Keratinocyte (primary cell): Measurements from ENCODE around the gene C20orf204.

Experiments used
- EZH2 ChIP-seq: IDR thresholded peaks from one replicate; pipeline ENCODE4 v1.6.1; 2012; ENCODE audit warnings: inconsistent platforms, mild to moderate bottlenecking, low read length, moderate library complexity
- TF ChIP-seq, protein P1 (sequence below), 3 experiments: IDR thresholded peaks in 1 of 3; conservative IDR thresholded peaks in 1 of 3; optimal IDR thresholded peaks in 1 of 3; 2 replicates in 2 of 3; 3 replicates in 1 of 3; pipeline versions ENCODE3 to v1.5.1; 2011; ENCODE audit warnings: low read length in 3 of 3, mild to moderate bottlenecking in 3 of 3, moderate library complexity in 2 of 3, control low read depth in 1 of 3, inconsistent platforms in 1 of 3; ENCODE audit not compliant: insufficient read depth in 2 of 3; ENCODE audit errors: extremely low read depth in 1 of 3

DNA sequence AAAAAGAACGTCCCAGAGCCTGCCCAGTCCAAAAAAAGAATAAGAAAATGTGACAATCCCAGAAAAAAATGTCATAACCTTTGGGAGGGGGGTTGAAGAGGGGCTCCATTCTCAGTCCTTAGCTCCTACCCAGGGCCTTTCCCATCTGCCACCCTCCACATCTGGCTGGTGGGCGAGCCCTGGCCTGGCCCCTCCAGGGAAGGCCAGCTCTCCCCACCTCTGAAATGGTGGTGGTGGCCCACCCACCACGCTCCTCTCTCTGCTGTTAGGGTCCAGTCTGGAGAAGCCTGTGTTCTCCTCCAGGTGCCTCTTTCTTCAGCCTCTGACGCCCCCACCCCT, 42.9 kb downstream of the C20orf204 start:
- TF ChIP-seq, protein P1, sequence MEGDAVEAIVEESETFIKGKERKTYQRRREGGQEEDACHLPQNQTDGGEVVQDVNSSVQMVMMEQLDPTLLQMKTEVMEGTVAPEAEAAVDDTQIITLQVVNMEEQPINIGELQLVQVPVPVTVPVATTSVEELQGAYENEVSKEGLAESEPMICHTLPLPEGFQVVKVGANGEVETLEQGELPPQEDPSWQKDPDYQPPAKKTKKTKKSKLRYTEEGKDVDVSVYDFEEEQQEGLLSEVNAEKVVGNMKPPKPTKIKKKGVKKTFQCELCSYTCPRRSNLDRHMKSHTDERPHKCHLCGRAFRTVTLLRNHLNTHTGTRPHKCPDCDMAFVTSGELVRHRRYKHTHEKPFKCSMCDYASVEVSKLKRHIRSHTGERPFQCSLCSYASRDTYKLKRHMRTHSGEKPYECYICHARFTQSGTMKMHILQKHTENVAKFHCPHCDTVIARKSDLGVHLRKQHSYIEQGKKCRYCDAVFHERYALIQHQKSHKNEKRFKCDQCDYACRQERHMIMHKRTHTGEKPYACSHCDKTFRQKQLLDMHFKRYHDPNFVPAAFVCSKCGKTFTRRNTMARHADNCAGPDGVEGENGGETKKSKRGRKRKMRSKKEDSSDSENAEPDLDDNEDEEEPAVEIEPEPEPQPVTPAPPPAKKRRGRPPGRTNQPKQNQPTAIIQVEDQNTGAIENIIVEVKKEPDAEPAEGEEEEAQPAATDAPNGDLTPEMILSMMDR (optimal IDR thresholded peaks at IDR 0.05 in 1 of 3, IDR thresholded peaks at IDR 0.05 in 1 of 3, conservative IDR thresholded peaks at IDR 0.05 in 1 of 3; ENCODE audit: extremely low read depth in 1 of 3, insufficient read depth in 2 of 3, low read length in 3 of 3), result no peak
- no peak for TF ChIP-seq EZH2
